Osteocyte (in vitro differentiated cells): ENCODE data around the gene CDIP1. TPM values are rescaled to one million over a fixed set of nuclear protein-coding genes. Genes with fewer than 3 reads are reported as not detected.

Experiments used
- DNase-seq: peaks from one replicate; pipeline ENCODE4 v3.0.0; 2021; ENCODE audit warnings: mixed read lengths; ENCODE audit not compliant: unreplicated experiment; ENCODE audit errors: extremely low spot score
- H3K27ac Mint-ChIP-seq: one replicate; pipeline ENCODE4 v1.8.0; 2021; ENCODE audit warnings: mild to moderate bottlenecking, mixed read lengths; ENCODE audit not compliant: unreplicated experiment
- H3K27me3 Mint-ChIP-seq: one replicate; pipeline ENCODE4 v1.8.0; 2021; ENCODE audit warnings: mixed read lengths; ENCODE audit not compliant: unreplicated experiment
- H3K36me3 Mint-ChIP-seq: one replicate; pipeline ENCODE4 v1.8.0; 2021; ENCODE audit warnings: mixed read lengths; ENCODE audit not compliant: unreplicated experiment
- H3K4me1 Mint-ChIP-seq: one replicate; pipeline ENCODE4 v1.8.0; 2021; ENCODE audit warnings: mixed read lengths; ENCODE audit not compliant: unreplicated experiment
- H3K4me3 Mint-ChIP-seq: one replicate; pipeline ENCODE4 v1.8.0; 2021; ENCODE audit warnings: mild to moderate bottlenecking, moderate library complexity, mixed read lengths; ENCODE audit not compliant: unreplicated experiment
- H3K9me3 Mint-ChIP-seq: one replicate; pipeline ENCODE4 v1.8.0; 2021; ENCODE audit warnings: mixed read lengths; ENCODE audit not compliant: unreplicated experiment
- CTCF ChIP-seq: fragments of 200-600 bp; sonication (generic); IDR thresholded peaks from 2 replicates; pipeline ENCODE4 v1.5.0; 2021; ENCODE audit warnings: antibody characterized with exemption, mild to moderate bottlenecking, moderate library complexity
- total RNA-seq: library from RNA; stranded (reverse); gene quantifications from 2 replicates; pipeline ENCODE4 v1.2.1, GENCODE V29; 2021

The CDIP1 gene
- total RNA-seq, 1 donor from 2014 or later: 28.9 TPM

- no peak for TF ChIP-seq CTCF
- DNase-seq: no peak
- no peaks in the 10 kb centered on the region for H3K27me3 Mint-ChIP-seq
- H3K4me1 Mint-ChIP-seq: peaks cover 23% of the 10 kb centered on the region
- H3K9me3 Mint-ChIP-seq: no peaks in the 10 kb centered on the region
- no peak overlapping the region for H3K4me3 Mint-ChIP-seq
- no peaks in the 10 kb centered on the region for H3K36me3 Mint-ChIP-seq
- no peak overlapping the region for H3K27ac Mint-ChIP-seq
Observed at GRCh38 chr16:4491898-4492297, 46.7 kb downstream of the CDIP1 start.

DNA sequence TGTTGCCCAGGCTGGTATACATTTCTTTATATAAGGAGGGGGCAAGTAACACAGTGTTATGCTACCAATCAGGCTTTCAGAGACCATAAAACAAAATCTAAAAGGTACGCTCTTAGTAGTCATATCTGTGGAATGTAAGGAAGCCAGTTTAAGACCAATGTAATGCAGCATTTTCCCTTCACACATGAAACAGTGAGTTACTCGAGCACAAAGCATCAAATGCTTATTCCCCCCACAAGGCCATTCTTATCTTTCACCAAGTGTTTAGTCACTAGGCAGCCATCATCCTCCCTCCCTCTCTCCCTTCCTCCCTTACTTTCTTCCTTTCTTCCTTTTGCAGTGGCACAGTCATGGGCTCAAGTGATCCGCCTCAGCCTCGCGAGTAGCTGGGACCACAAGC is 49.5 kb downstream of the CDIP1 start:
- peak overlapping the region; percentile 59 for H3K27ac Mint-ChIP-seq
- DNase-seq: no peak
- peaks cover 10% of the 10 kb centered on the region for H3K4me1 Mint-ChIP-seq
- peaks cover 4% of the 10 kb centered on the region for H3K36me3 Mint-ChIP-seq
- H3K27me3 Mint-ChIP-seq: no peaks in the 10 kb centered on the region
- H3K9me3 Mint-ChIP-seq: no peaks in the 10 kb centered on the region
- no peak for TF ChIP-seq CTCF
- no peak overlapping the region for H3K4me3 Mint-ChIP-seq

- TF ChIP-seq CTCF: no peak
- Mint-ChIP-seq H3K27me3 (no peaks in the 10 kb centered on the region), H3K4me3 (no peak overlapping the region), H3K36me3 (peaks cover 4% of the 10 kb centered on the region), H3K4me1 (peaks cover 10% of the 10 kb centered on the region), H3K27ac (peak overlapping the region; percentile 59), H3K9me3 (no peaks in the 10 kb centered on the region)
- DNase-seq: no peak
Observed at GRCh38 chr16:4488499-4488967, 50.0 kb downstream of the CDIP1 start.

DNA sequence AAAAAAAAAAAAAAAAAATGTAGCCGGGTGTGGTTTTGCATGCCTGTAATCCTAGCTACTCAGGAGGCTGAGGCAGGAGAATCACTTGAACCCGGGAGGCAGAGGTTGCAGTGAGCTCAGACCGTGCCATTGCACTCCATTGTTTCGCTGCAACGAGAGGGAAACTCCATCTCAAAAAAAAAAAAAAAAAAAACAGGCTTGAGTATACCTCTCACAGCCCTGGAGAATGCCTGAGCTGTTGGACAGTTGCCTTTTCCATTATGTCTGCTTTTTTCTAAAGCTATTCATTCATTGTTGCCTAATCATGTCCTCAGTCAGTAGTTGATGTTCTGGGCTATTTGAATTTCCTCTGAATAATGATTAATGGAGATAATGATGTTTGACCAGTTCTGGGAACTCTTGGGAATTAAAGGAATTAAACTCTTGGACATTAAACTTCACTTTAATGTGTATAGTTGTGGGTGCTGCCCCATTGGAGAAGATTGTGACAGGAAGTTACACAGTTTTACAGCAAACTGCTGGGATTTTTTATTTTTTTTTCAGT is 50.5 kb downstream of the CDIP1 start:
- peak overlapping the region; percentile 59 for H3K27ac Mint-ChIP-seq
- peaks cover 12% of the 10 kb centered on the region for H3K4me1 Mint-ChIP-seq
- no peak for DNase-seq

More for the DNA sequence above, 50.5 kb downstream of the CDIP1 start:
- no peak overlapping the region for H3K4me3 Mint-ChIP-seq
- no peaks in the 10 kb centered on the region for H3K27me3 Mint-ChIP-seq
- peaks cover 4% of the 10 kb centered on the region for H3K36me3 Mint-ChIP-seq
- TF ChIP-seq CTCF: no peak
- H3K9me3 Mint-ChIP-seq: no peaks in the 10 kb centered on the region
